ENCODE measurements around the gene HP. TPM values are rescaled to one million over a fixed set of nuclear protein-coding genes. Genes with fewer than 3 reads are reported as not detected.

Gene HP
- total RNA-seq, 4 donors from 2014 or later, result 1.5 to 32.4 (median 27.5) TPM

GRCh38 chr16:72091217-72091616, 36.9 kb downstream of the HP start:
- TF ChIP-seq CTCF (IDR thresholded peaks at IDR 0.05) (no peak), EP300 (IDR thresholded peaks at IDR 0.05) (no peak), POLR2A (IDR thresholded peaks at IDR 0.05) (no peak)
- H3K27ac ChIP-seq, result no peak overlapping the region
- H3K4me3 ChIP-seq, result no peak overlapping the region
- peaks cover 0 to 49% (median 22%) of the 10 kb centered on the region in 4 donors for H3K4me1 ChIP-seq
- DNase-seq (ENCODE audit: low spot score in 2 of 2), result no peak
- WGBS, 2 donors, result 83% methylated on average over 3 of the region's 3 CpGs
- H3K36me3 ChIP-seq, result peaks cover 0 to 54% (median 5%) of the 10 kb centered on the region in 3 donors
- no peaks in the 10 kb centered on the region for H3K9me3 ChIP-seq
- no peaks in the 10 kb centered on the region for H3K27me3 ChIP-seq

- Histone ChIP-seq H3K36me3 (peaks cover 0 to 54% (median 10%) of the 10 kb centered on the region in 3 donors), H3K27ac (peak overlapping the region; percentile 70 to 95 (median 83)), H3K9me3 (no peaks in the 10 kb centered on the region), H3K4me3 (peak overlapping the region; percentile 54 to 88 (median 82)), H3K4me1 (peaks cover 0 to 51% (median 22%) of the 10 kb centered on the region in 4 donors), H3K27me3 (no peaks in the 10 kb centered on the region)
- TF ChIP-seq CTCF (IDR thresholded peaks at IDR 0.05), result no peak
- TF ChIP-seq POLR2A (IDR thresholded peaks at IDR 0.05), result no peak
- TF ChIP-seq EP300 (IDR thresholded peaks at IDR 0.05), result no peak
- DNase-seq (ENCODE audit: low spot score in 2 of 2), result no peak
- 0 to 1% methylated on average over 22 of the region's 22 CpGs for WGBS, 2 donors
These were observed 38.6 kb downstream of the HP start for GRCh38 chr16:72092832-72093447.

DNA sequence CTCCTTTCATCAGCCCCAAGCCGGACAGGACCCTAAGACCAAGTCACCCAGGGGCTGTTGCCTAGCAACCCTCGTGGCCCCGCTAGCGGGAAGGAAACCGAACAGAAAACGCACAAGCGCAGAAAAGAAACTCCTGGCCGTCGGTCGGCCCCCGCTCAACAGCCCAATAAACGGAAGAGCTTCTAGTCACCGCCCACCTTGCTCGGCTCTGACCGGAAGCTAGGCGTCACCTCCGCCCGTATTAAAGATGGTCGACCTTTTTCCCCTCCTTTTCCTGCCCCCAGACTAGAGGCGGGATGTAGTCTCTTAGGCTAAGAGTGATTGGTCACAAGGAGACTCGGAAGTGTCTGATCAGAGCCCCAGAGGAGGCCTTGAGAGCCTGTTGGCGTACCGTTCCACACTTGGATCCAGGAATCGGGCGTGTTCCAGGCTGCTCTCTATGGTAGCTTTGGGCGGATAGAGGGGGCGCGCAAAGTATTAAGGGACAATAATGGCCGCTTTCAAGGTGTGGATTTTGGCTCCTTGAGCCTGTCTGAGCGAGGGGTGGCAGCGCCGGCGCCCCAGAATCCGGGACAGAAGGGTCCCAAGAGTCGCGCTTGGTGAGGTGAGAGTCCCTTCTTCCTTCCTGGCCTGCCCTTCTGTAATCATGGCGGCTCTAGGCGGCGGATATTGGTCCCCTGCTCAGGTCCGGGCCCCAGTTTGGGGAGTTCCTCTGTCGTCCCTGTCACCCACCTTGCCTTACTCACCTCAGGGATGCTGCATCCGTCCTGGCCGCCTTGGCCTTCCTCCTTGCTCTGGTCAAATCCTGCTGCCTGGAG, 39.4 kb downstream of the HP start, which contains the start of the genes DHX38 and TXNL4B:
TSS of gene DHX38 (plus strand) at position 400 of the 818 bp plus-strand sequence. CDS start 2,311 bp downstream, outside the sequence.
TSS of gene TXNL4B (minus strand) at position 173 of the 818 bp plus-strand sequence. CDS start 2,871 bp downstream, outside the sequence.
- peak; percentile 90 to 92 for TF ChIP-seq EP300 (IDR thresholded peaks at IDR 0.05)
- peak; percentile 60 to 85 for TF ChIP-seq POLR2A (IDR thresholded peaks at IDR 0.05)
- TF ChIP-seq CTCF (IDR thresholded peaks at IDR 0.05), result peak in 1 of 5 experiments; percentile 31
- Histone ChIP-seq H3K27ac (peak within 1 kb of the TSS; percentile 81 to 95 (median 90)), H3K36me3 (peaks cover 0 to 54% (median 12%) of the 10 kb centered on the region in 3 donors), H3K27me3 (no peaks in the 10 kb centered on the region), H3K9me3 (no peaks in the 10 kb centered on the region), H3K4me3 (peak within 1 kb of the TSS; percentile 81 to 97 (median 85)), H3K4me1 (peaks cover 0 to 51% (median 22%) of the 10 kb centered on the region in 4 donors)
- WGBS, 2 donors, result 0 to 1% methylated on average over 36 to 38 of the region's 43 CpGs
- DNase-seq (ENCODE audit: low spot score in 2 of 2), result peak; percentile 85 to 93

DNA sequence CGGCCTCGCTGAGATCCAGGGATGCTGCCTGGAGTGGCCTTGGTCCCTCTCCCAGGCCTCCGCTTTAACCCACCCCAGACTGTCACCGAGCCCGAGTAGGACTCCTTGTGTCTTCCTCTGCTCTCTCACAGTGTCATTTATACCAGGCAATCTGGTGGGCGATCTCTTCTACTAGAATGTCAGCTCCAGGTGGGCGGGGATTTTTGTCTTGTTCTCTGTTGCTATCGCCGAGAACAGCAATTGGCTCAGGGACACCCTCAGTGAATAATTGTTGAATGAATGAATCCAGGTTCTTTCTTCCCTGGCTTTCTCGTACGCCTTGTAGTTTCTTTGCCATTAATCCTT, 39.9 kb downstream of the HP start:
- TF ChIP-seq POLR2A (IDR thresholded peaks at IDR 0.05), result no peak
- TF ChIP-seq CTCF (IDR thresholded peaks at IDR 0.05), result no peak
- no peak for TF ChIP-seq EP300 (IDR thresholded peaks at IDR 0.05)
- peaks cover 0 to 54% (median 17%) of the 10 kb centered on the region in 3 donors for H3K36me3 ChIP-seq

More for the DNA sequence above, 39.9 kb downstream of the HP start:
- Histone ChIP-seq H3K9me3 (no peaks in the 10 kb centered on the region), H3K27ac (peak overlapping the region; percentile 81 to 95 (median 90)), H3K4me1 (peaks cover 0 to 51% (median 22%) of the 10 kb centered on the region in 4 donors), H3K27me3 (no peaks in the 10 kb centered on the region), H3K4me3 (peak overlapping the region; percentile 81 to 97 (median 85))
- WGBS, 2 donors, result 2% methylated on average over 11 of the region's 11 CpGs
- DNase-seq (ENCODE audit: low spot score in 2 of 2), result no peak
